Suprapubic skin (tissue), 2 donors: ENCODE results near the gene CPSF7.

Experiments
- EP300 ChIP-seq: sonication (generic); formaldehyde crosslinking; IDR thresholded peaks from one replicate; pipeline ENCODE4 v1.6.1; 2017; ENCODE audit warnings: antibody characterized with exemption
- POLR2A ChIP-seq, 2 donors: fragments of 450-650 bp; IDR thresholded peaks; one replicate each; pipeline ENCODE4 v1.6.1; 2017; ENCODE audit warnings: antibody characterized with exemption in 2 of 2, mild to moderate bottlenecking in 2 of 2, moderate library complexity in 2 of 2

- no peak for TF ChIP-seq POLR2A (IDR thresholded peaks at IDR 0.05)
- TF ChIP-seq EP300: no peak
These were observed 7.5 kb downstream of the CPSF7 start for GRCh38 chr11:61422226-61422625.
